GM20000 (cell line): ENCODE data around the gene CISD3.
A peak's percentile ranks its signal among the peaks of the same experiment; 100 is the strongest.

Experiments
- DNase-seq: peaks from one replicate; pipeline ENCODE4 v3.0.0; 2012; ENCODE audit warnings: low spot score
- TF ChIP-seq, protein P1 (sequence below): IDR thresholded peaks from 2 replicates; pipeline ENCODE4 v1.5.1; 2012; ENCODE audit warnings: mild to moderate bottlenecking, control low read depth; ENCODE audit errors: extremely low read depth, missing control alignments

The CISD3 gene

DNA sequence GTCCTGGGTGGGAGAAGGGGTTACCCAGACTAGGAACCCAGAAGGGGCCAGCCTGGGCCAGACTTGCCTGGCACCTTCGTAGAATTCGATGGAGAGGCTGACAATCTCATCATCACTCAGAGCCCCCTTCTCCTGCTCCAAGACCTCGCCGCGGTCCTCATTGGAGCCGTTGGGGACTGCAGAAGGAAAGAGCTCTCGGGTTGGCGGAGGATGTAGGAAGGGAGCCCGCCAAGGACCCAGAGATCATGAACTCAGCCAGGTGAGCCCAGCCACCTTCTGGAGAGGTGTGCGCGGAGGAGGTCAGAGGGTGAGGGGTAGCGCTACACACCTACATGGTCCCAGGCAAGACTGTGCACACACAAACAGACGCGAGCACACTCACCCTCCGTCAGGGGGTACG is 8.5 kb downstream of the CISD3 start:
- no peak for DNase-seq
- TF ChIP-seq, protein P1, sequence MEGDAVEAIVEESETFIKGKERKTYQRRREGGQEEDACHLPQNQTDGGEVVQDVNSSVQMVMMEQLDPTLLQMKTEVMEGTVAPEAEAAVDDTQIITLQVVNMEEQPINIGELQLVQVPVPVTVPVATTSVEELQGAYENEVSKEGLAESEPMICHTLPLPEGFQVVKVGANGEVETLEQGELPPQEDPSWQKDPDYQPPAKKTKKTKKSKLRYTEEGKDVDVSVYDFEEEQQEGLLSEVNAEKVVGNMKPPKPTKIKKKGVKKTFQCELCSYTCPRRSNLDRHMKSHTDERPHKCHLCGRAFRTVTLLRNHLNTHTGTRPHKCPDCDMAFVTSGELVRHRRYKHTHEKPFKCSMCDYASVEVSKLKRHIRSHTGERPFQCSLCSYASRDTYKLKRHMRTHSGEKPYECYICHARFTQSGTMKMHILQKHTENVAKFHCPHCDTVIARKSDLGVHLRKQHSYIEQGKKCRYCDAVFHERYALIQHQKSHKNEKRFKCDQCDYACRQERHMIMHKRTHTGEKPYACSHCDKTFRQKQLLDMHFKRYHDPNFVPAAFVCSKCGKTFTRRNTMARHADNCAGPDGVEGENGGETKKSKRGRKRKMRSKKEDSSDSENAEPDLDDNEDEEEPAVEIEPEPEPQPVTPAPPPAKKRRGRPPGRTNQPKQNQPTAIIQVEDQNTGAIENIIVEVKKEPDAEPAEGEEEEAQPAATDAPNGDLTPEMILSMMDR, result no peak

GRCh38 chr17:38739305-38739704 is 9.2 kb downstream of the CISD3 start:
- no peak for DNase-seq
- TF ChIP-seq, protein P1, result no peak

DNA sequence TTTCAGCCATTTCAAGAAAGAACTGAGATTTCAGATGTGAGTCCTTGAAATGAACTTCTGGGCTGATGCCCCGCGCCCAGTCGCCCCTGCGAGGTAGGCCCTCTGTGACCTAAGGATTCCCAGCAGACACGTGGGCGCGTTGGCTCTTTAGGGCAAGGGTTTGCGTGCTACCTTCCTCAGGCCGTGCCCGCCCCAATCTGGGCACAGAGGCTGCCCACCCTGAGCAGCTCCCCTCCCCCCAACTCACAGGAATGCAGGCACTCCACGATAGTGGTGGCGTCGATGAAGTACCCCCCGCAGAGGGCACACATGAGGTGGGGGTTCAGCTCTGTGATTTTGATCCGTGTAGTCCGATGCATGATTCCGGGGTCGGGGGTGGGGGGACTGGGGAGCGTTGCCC is 9.9 kb downstream of the CISD3 start:
- no peak for DNase-seq
- TF ChIP-seq, protein P1, result no peak

- DNase-seq, result peak; percentile 12
- TF ChIP-seq, protein P1, result no peak
Observed at GRCh38 chr17:38740806-38741205, 10.7 kb downstream of the CISD3 start.

GRCh38 chr17:38741461-38741860 is 11.3 kb downstream of the CISD3 start:
- DNase-seq, result no peak
- TF ChIP-seq, protein P1, result no peak

GRCh38 chr17:38741921-38742410 is 11.8 kb downstream of the CISD3 start:
- DNase-seq, result no peak
- TF ChIP-seq, protein P1, result no peak

DNA sequence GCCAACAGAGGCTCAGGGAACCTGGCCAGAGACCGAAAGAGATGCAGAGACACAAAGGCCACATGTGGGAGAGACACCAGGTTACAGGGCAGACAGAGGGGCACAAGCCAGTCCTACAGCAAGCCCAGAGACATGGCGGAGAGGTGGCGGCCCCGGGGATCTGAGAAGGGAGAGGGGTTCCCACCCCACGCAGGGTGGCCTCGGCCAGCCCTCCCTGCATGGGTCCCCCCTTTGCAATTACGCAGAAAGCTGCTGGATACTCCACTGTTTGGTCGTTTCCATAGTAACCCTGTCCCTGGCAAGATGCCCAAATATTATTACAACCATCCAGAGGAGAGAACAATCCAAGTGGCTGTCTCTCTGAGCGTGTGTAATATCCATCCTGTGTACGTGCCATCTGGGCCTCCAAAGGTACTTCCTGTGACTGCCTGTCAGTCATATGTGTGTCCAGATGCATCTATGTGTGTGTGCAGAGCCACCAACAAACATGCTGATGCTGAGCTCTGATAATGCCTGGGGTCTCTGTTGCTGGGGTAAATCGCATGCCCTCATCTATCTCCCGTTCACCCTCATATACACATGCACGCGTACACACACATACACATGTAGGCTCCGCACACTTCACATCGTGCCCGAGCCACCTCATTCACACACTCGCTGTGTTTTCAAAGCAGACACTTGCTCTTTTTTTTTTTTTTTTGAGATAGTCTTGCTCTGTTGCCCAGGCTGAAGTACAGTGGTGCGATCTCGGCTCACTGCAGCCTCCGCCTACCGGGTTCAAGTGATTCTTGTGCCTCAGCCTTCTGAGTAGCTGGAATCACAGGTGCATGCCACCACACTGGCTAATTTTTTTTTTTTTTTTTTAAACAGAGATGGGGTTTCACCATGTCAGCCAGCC is 12.5 kb downstream of the CISD3 start:
- no peak for DNase-seq
- TF ChIP-seq, protein P1, result no peak
